Stimulated activated naive CD8-positive, alpha-beta T cell treated with anti-CD3 and anti-CD28 coated beads, Interleukin-15, Interleukin-2, amounts not matched to agents 100 ng/mL and 50 ng/mL, for 24 hours (primary cell): Measurements from ENCODE around the gene AMDHD2.
"Not testable (repeated sequence)": the region's sequence is repeated elsewhere in the genome, so short reads cannot be mapped to it uniquely, and the experiment has no call there.

ENCODE experiments used
- H3K27ac Mint-ChIP-seq: one replicate; pipeline ENCODE4 v1.8.0; 2021; ENCODE audit warnings: mild to moderate bottlenecking, mixed read lengths
- H3K27me3 Mint-ChIP-seq: one replicate; pipeline ENCODE4 v1.8.0; 2021; ENCODE audit warnings: mixed read lengths
- H3K36me3 Mint-ChIP-seq: one replicate; pipeline ENCODE4 v1.8.0; 2021; ENCODE audit warnings: low read depth, mixed read lengths
- H3K4me1 Mint-ChIP-seq: one replicate; pipeline ENCODE4 v1.8.0; 2021; ENCODE audit warnings: low read depth, mixed read lengths
- H3K4me3 Mint-ChIP-seq: one replicate; pipeline ENCODE4 v1.8.0; 2021; ENCODE audit warnings: mild to moderate bottlenecking, mixed read lengths
- H3K9me3 Mint-ChIP-seq: one replicate; pipeline ENCODE4 v1.8.0; 2021; ENCODE audit warnings: mixed read lengths

Gene AMDHD2

DNA sequence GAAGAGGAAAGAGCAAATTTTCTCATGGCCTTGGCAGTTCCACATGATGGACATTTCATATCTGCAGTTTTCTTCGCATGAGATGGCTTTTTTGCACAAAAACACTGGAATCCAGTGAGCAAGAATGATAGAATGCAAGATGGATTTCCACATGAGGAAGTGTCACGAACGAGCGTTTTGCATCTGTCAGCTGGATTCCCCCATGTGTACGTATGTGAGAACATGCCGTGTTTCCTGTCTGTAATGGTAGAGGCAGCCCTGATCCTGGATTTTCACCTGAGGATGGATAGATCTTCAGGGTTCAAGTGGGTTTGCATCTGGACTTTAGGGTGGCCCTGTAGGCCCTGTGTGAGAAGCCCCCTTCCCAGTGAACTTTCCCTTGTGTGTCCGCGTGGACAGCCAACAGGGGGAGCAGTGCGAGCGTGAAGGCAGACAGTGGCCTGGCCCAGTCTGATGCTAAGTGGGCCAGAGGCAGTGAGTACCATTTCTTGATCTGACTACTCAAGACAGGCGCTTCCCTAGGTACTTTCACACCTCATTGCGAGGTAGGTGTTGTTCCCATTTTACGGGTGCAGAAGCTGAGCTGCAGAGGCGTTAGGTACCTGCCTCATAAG lies 19.8 kb downstream of the AMDHD2 start:
- H3K27me3 Mint-ChIP-seq, H3K36me3 Mint-ChIP-seq, H3K27ac Mint-ChIP-seq, H3K9me3 Mint-ChIP-seq: not testable (repeated sequence)
- H3K4me1 Mint-ChIP-seq = peaks cover 50% of the 10 kb centered on the region
- H3K4me3 Mint-ChIP-seq = peak overlapping the region; percentile 86

DNA sequence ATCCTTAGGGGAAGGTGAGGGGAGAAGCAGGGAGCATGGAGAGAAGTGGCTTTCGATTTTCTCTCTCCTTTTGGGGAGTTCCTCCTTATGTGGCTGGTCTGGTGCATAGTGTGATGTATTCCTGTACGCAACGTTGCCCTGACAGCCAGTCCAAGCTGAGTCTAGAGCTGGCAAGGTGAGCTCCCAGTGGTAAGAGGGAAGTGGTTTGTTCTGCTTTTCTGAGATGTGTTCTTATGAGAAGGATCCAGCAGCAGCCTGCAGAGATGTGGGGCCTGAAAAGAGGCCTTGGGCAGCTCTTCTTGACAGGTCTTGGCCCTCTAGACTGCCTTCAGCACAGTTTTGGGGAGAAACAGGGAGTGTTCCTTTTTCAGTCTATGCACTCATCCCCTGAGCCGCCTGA lies 20.7 kb downstream of the AMDHD2 start:
- H3K27me3 Mint-ChIP-seq, H3K36me3 Mint-ChIP-seq, H3K4me3 Mint-ChIP-seq, H3K27ac Mint-ChIP-seq, H3K9me3 Mint-ChIP-seq: not testable (repeated sequence)
- peaks cover 55% of the 10 kb centered on the region for H3K4me1 Mint-ChIP-seq

DNA sequence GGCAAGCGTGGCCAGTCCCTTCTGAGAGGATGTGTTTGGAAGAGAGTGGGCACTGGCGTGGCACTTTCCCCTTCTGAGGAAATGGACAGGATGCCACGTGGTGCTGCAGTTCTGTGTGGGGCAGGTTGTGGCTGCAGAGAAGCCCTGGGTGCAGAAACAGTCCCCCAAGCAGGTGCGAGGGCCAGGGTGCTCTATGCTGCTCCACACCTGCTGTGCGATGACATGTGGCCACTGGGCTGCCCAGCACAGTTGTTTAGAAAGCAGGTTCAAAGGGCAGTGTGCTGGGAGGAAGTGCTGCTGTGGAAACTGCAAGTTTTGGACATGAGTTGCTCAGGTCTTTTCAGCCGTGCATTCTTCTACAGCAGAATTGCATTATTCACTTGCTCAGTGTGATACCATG lies 21.2 kb downstream of the AMDHD2 start:
- H3K27me3 Mint-ChIP-seq, H3K36me3 Mint-ChIP-seq, H3K4me3 Mint-ChIP-seq, H3K27ac Mint-ChIP-seq, H3K9me3 Mint-ChIP-seq: not testable (repeated sequence)
- peaks cover 54% of the 10 kb centered on the region for H3K4me1 Mint-ChIP-seq

DNA sequence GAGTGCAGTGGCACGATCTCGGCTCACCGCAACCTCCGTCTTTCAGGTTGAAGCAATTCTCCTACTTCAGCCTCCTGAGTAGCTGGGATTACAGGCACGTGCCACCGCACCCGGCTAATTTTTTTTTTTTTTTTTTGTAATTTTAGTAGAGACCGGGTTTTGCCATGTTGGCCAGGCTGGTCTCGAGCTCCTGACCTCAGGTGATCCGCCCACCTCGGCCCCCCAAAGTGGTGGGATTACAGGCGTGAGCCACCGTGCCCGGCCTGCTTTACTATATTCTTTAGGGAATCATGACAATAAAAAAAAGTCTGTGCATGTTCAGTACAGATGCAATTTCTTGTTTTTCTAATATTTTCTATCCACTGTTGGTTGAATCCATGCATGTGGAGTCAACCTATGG lies 23.6 kb downstream of the AMDHD2 start:
- not testable (repeated sequence) for H3K9me3 Mint-ChIP-seq, H3K27ac Mint-ChIP-seq, H3K4me3 Mint-ChIP-seq, H3K36me3 Mint-ChIP-seq, H3K27me3 Mint-ChIP-seq
- peaks cover 42% of the 10 kb centered on the region for H3K4me1 Mint-ChIP-seq

DNA sequence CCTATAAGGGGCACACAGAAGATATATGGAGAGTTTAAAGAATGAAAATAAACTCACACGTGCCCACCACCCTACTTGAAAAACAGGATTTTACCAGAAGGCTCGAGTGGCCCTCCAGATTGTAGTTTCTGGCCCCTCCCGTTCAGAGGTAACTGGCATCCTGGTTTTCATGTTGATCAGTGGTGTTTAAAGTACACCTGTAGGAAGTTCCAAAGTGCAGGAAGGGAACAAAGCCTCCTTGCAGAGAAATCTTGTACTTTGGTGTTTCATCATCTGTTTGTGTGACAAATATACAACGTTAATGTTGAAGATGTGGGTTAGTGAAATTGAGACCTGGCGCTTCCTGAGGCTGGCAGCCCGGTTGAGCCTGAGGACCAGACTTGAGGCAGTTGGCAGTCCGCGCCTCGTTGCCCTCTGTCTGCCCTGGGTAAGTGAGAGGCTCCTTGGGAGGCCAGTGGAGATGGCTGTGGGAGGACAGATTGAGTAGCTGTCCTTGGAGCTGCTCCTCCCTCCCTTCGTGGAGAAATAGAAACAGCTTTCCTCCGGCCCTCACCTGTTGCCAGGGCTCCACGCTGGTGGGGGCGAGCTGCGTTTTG lies 30.2 kb downstream of the AMDHD2 start:
- not testable (repeated sequence) for H3K36me3 Mint-ChIP-seq, H3K27ac Mint-ChIP-seq, H3K9me3 Mint-ChIP-seq, H3K4me1 Mint-ChIP-seq, H3K4me3 Mint-ChIP-seq, H3K27me3 Mint-ChIP-seq

DNA sequence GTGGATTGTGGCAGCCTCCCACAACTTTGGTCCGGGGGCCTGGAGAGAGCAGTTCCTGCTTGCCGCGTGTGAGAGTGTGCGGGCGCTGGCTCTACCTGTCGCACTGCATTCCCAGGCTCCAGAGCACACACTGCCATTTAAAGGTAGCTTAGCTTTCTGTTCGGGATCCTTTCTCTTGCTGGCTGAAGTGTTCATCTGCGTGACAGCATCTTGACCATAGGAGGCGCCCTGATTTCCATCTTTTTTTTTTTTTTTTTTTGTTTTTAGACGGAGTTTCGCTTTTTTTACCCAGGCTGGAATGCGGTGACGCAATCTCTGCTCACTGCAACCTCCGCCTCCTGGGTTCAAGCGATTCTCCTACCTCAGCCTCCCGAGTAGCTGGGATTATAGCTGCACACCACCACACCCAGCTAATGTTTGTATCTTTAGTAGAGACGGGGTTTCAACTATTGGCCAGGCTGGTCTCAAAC lies 31.3 kb downstream of the AMDHD2 start:
- not testable (repeated sequence) for H3K27me3 Mint-ChIP-seq, H3K4me3 Mint-ChIP-seq, H3K9me3 Mint-ChIP-seq, H3K36me3 Mint-ChIP-seq, H3K27ac Mint-ChIP-seq, H3K4me1 Mint-ChIP-seq

DNA sequence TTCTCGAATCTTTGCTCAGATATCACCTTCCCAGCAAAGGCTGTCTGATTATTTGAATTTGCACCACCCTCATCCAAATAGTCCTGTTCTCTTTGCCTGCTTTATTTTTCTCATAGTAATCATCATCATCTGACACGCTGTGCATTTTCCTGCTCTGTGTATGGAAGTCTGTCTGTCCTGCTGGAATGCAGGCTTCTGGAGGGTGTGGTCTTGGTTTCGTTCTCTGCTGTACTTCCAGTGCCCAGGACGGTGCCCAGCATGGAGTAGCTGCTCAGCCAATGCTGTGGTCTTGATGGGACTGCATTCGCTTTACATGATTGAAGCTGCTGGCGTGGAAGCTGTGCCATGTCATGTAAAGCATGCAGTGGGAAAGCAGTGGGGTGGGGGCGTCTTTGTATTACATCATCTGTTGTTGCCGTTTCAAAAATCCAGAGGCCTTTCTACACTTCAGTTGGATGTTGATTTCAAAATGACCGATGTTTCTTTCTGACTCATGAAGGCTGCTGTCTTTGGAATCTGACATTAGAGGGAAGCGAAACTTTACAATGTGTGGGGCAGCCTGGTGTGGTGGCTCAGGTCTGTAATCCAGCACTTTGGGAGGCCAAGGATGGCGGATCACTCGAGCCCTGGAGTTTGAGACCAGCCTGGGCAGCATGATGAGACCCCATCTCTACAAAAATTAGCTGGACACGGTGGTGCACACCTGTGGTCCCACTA lies 34.7 kb downstream of the AMDHD2 start:
- H3K27me3 Mint-ChIP-seq, H3K4me1 Mint-ChIP-seq, H3K27ac Mint-ChIP-seq, H3K4me3 Mint-ChIP-seq, H3K9me3 Mint-ChIP-seq, H3K36me3 Mint-ChIP-seq: not testable (repeated sequence)

DNA sequence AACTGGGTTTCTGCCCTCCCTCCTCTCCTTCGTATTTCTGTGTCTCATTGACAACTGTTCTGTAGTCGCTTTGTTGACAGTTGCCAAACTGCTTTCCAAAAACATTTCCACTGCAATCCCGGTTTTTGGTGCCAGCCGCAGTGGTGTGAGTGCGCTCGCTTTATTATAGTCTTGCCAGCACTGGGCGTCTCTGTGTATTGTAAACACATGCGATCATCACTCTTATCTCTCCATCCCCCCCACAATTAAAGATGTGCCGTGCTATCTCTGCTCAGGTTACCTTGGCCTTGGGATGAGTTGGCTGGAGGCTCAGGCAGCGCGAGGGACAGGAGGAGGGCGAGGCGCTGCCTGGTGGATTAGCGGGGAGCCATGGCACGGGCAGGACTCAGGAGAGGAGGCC lies 37.0 kb downstream of the AMDHD2 start:
- not testable (repeated sequence) for H3K36me3 Mint-ChIP-seq, H3K9me3 Mint-ChIP-seq, H3K27me3 Mint-ChIP-seq

DNA sequence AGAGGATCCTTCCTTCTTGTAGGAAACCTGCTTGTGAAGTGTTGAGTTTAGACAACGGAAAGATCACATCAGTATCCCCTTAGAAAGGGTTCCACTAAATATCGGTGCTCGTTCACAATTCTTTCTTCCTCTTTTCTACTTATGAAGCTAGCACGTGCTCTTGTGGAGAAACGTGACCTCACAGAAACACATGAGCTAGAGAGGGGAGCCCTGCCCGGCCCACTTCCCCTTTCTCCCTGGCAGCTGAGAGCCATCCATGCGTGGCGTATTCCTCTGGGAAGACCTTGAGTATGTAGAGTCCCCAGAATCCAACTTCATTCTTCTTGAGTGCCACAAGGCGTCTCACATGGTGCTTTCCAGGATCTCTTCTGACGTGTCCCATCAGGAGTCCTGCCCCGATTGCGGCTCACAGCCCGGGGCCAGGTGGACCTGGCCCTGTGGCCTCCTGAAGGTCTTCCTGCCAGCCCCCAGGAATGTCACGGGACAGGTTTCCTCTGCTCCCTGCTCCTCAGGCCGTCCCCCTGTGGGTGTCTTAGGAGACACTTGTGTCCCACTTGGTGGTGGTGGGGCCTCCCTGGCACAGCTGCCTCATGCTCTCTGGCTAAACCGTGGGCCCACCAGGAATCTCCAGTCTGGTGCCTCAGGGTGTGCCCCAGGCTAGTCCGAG lies 40.1 kb downstream of the AMDHD2 start:
- H3K27ac Mint-ChIP-seq, H3K9me3 Mint-ChIP-seq, H3K4me1 Mint-ChIP-seq, H3K36me3 Mint-ChIP-seq, H3K27me3 Mint-ChIP-seq, H3K4me3 Mint-ChIP-seq: not testable (repeated sequence)

More for the DNA sequence above, 37.0 kb downstream of the AMDHD2 start:
- not testable (repeated sequence) for H3K4me3 Mint-ChIP-seq, H3K4me1 Mint-ChIP-seq, H3K27ac Mint-ChIP-seq

GRCh38 chr16:2560798-2561133 lies 40.6 kb downstream of the AMDHD2 start:
- H3K9me3 Mint-ChIP-seq, H3K4me1 Mint-ChIP-seq, H3K27ac Mint-ChIP-seq, H3K4me3 Mint-ChIP-seq, H3K36me3 Mint-ChIP-seq, H3K27me3 Mint-ChIP-seq: not testable (repeated sequence)

GRCh38 chr16:2567506-2567905 lies 47.3 kb downstream of the AMDHD2 start:
- not testable (repeated sequence) for H3K4me1 Mint-ChIP-seq

DNA sequence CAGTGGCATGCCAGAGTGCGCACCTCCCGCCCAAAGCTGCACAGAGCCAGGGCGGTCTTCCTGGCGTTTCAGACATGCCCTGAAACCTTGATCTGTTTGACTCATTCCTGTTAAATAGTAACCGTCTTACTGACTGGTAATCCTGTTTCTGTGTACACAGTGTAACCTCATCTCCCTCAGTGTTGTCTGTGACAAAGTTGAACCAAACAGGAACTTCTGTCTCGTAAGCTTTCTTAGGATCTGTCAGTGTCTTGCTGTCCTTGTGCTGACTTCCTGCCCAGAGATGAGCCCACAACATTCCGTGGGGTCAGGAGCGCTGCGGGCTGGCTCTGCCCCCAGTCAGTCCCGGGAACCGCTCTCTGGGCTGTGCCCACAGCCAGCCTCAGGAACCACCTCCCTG lies 48.4 kb downstream of the AMDHD2 start:
- H3K27ac Mint-ChIP-seq, H3K36me3 Mint-ChIP-seq, H3K4me1 Mint-ChIP-seq, H3K4me3 Mint-ChIP-seq, H3K27me3 Mint-ChIP-seq, H3K9me3 Mint-ChIP-seq: not testable (repeated sequence)

More at GRCh38 chr16:2567506-2567905, 47.3 kb downstream of the AMDHD2 start:
- H3K27ac Mint-ChIP-seq, H3K4me3 Mint-ChIP-seq, H3K9me3 Mint-ChIP-seq, H3K27me3 Mint-ChIP-seq, H3K36me3 Mint-ChIP-seq: not testable (repeated sequence)

DNA sequence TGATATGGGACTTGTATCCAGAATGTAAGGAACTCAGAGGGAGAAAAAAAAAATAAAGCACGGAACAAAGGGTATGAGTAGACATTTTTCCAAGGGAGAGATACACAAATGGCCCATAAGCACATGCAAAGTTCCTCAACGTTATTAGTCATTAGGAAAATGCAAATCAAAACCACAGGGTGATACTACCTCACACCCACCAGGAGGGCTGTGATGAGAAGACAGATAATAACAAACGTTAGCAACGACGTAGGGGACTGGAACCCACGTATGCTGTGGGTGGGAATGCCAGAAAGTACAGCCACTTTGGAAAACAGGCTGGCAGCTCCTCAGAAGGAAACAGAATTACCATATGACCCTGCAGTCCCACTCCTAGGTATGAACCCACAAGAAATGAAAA lies 52.5 kb downstream of the AMDHD2 start:
- not testable (repeated sequence) for H3K4me3 Mint-ChIP-seq, H3K4me1 Mint-ChIP-seq, H3K36me3 Mint-ChIP-seq, H3K27me3 Mint-ChIP-seq, H3K27ac Mint-ChIP-seq, H3K9me3 Mint-ChIP-seq

DNA sequence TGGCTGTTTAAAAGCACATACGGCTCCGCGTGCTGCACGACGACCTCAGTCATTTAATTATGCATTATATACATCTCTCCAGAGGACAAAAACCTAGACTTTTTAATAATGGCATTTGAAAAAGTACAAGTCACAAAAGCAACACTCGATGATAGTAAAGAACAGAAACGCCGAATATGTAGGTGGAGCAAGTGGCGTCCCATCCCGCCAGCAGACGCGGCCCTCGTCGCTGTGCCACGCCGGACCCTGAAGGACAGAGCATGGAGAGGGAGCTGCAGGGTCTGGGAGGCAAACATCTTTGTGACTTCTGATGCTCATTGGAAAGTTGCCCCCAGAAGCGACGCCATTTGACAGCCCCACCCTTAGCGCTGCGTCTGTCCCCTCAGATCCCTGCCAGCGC lies 55.7 kb downstream of the AMDHD2 start:
- not testable (repeated sequence) for H3K4me3 Mint-ChIP-seq, H3K9me3 Mint-ChIP-seq, H3K4me1 Mint-ChIP-seq, H3K36me3 Mint-ChIP-seq, H3K27me3 Mint-ChIP-seq, H3K27ac Mint-ChIP-seq

GRCh38 chr16:2577044-2577443 lies 56.9 kb downstream of the AMDHD2 start:
- not testable (repeated sequence) for H3K36me3 Mint-ChIP-seq, H3K9me3 Mint-ChIP-seq, H3K27ac Mint-ChIP-seq, H3K27me3 Mint-ChIP-seq, H3K4me1 Mint-ChIP-seq, H3K4me3 Mint-ChIP-seq

DNA sequence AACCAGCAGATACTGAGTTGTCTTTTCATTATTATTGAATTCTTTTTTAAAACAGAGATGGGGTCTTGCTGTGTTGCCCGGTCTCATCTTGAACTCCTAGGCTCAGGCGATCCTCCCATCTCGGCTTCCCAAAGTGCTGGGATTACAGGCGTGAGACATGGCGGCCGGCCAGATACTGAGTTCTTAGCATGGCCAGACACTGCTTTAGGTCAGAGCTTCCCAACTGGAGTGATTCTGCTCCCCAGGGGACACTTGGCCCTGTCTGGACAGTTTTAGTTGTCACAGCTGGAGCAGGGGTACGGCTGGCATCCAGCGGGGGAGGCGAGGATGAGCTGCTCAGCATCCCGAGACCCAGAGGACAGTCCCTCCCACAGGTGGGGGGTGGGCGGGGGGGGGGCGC lies 58.7 kb downstream of the AMDHD2 start:
- not testable (repeated sequence) for H3K36me3 Mint-ChIP-seq, H3K4me1 Mint-ChIP-seq, H3K27ac Mint-ChIP-seq, H3K4me3 Mint-ChIP-seq, H3K9me3 Mint-ChIP-seq, H3K27me3 Mint-ChIP-seq
